ENCODE data around the gene COBL. TPM values are rescaled to one million over a fixed set of nuclear protein-coding genes. Genes with fewer than 3 reads are reported as not detected.

Gene COBL
- polyA plus RNA-seq, 1 donor (not counting 4 experiments of a cell fraction or from before 2014, with no cell fraction given): 4.5 TPM

- dilution Hi-C loops (cut with MboI; ENCODE audit: extremely low pct_ligation_motif_present, low sequenced_read_pairs): no loop called here
- TF ChIP-seq EZH2 (IDR thresholded peaks at IDR 0.05; ENCODE audit: low read length) (no peak), CTCF (optimal IDR thresholded peaks at IDR 0.05 in 1 of 3, IDR thresholded peaks at IDR 0.05 in 1 of 3, conservative IDR thresholded peaks at IDR 0.05 in 1 of 3; ENCODE audit: extremely low read depth in 1 of 3, insufficient read depth in 2 of 3, low read length in 3 of 3) (no peak)
- Histone ChIP-seq H3K27me3 (ENCODE audit: control insufficient read depth, extremely low read depth, insufficient read depth, low read length) (peaks cover 6% of the 10 kb centered on the region), H3K9me1 (ENCODE audit: control insufficient read depth, extremely low read depth, insufficient read depth, low read length) (no peaks in the 10 kb centered on the region), H3K79me2 (ENCODE audit: control insufficient read depth, insufficient read depth, low read length) (no peaks in the 10 kb centered on the region), H3K4me2 (ENCODE audit: control insufficient read depth, extremely low read depth, insufficient read depth, low read depth, low read length) (no peak overlapping the region), H3K4me1 (ENCODE audit: control insufficient read depth, extremely low read depth, insufficient read depth, low read length) (no peaks in the 10 kb centered on the region), H4K20me1 (ENCODE audit: control insufficient read depth, extremely low read depth, insufficient read depth, low read length) (no peaks in the 10 kb centered on the region), H3K4me3 (ENCODE audit: control insufficient read depth in 2 of 3, extremely low read depth in 1 of 3, insufficient read depth in 2 of 3, low read depth in 1 of 3, low read length in 3 of 3) (no peak overlapping the region), H3K36me3 (ENCODE audit: control insufficient read depth in 2 of 2, extremely low read depth in 1 of 2, insufficient read depth in 2 of 2, low read length in 2 of 2) (no peaks in the 10 kb centered on the region), H3K27ac (ENCODE audit: control insufficient read depth, insufficient read depth, low read length) (no peak overlapping the region), H3K9ac (ENCODE audit: control insufficient read depth, extremely low read depth, insufficient read depth, low read length) (no peak overlapping the region), H3K9me3 (ENCODE audit: control insufficient read depth, low read depth, low read length) (no peaks in the 10 kb centered on the region), H2AFZ (ENCODE audit: control insufficient read depth, low read length) (no peak overlapping the region)
- DNase-seq (ENCODE audit: low read depth, low spot score): no peak
- no peak for FAIRE-seq
These were observed 342.8 kb downstream of the COBL start for GRCh38 chr7:50973814-50974213.

- Histone ChIP-seq H3K9me3 (ENCODE audit: control insufficient read depth, low read depth, low read length) (no peaks in the 10 kb centered on the region), H2AFZ (ENCODE audit: control insufficient read depth, low read length) (no peak overlapping the region), H3K4me1 (ENCODE audit: control insufficient read depth, extremely low read depth, insufficient read depth, low read length) (no peaks in the 10 kb centered on the region), H3K9ac (ENCODE audit: control insufficient read depth, extremely low read depth, insufficient read depth, low read length) (no peak overlapping the region), H3K36me3 (ENCODE audit: control insufficient read depth in 2 of 2, extremely low read depth in 1 of 2, insufficient read depth in 2 of 2, low read length in 2 of 2) (no peaks in the 10 kb centered on the region), H3K9me1 (ENCODE audit: control insufficient read depth, extremely low read depth, insufficient read depth, low read length) (no peaks in the 10 kb centered on the region), H3K27me3 (ENCODE audit: control insufficient read depth, extremely low read depth, insufficient read depth, low read length) (peaks cover 6% of the 10 kb centered on the region), H3K79me2 (ENCODE audit: control insufficient read depth, insufficient read depth, low read length) (no peaks in the 10 kb centered on the region), H4K20me1 (ENCODE audit: control insufficient read depth, extremely low read depth, insufficient read depth, low read length) (no peaks in the 10 kb centered on the region), H3K4me2 (ENCODE audit: control insufficient read depth, extremely low read depth, insufficient read depth, low read depth, low read length) (no peak overlapping the region), H3K27ac (ENCODE audit: control insufficient read depth, insufficient read depth, low read length) (no peak overlapping the region), H3K4me3 (ENCODE audit: control insufficient read depth in 2 of 3, extremely low read depth in 1 of 3, insufficient read depth in 2 of 3, low read depth in 1 of 3, low read length in 3 of 3) (no peak overlapping the region)
- DNase-seq (ENCODE audit: low read depth, low spot score) (no peak), FAIRE-seq (no peak)
- dilution Hi-C loops (cut with MboI; ENCODE audit: extremely low pct_ligation_motif_present, low sequenced_read_pairs): no loop called here
- TF ChIP-seq EZH2 (IDR thresholded peaks at IDR 0.05; ENCODE audit: low read length) (no peak), CTCF (optimal IDR thresholded peaks at IDR 0.05 in 1 of 3, IDR thresholded peaks at IDR 0.05 in 1 of 3, conservative IDR thresholded peaks at IDR 0.05 in 1 of 3; ENCODE audit: extremely low read depth in 1 of 3, insufficient read depth in 2 of 3, low read length in 3 of 3) (no peak)
These were observed 346.5 kb downstream of the COBL start for GRCh38 chr7:50970092-50970491.
